Neural cell (in vitro differentiated cells): ENCODE data around the gene ARMH3. TPM values are rescaled to one million over a fixed set of nuclear protein-coding genes. Genes with fewer than 3 reads are reported as not detected.

Experiments
- H2AFZ ChIP-seq: fragments of 200-600, 300-800 bp; sonication (generic), shearing (Covaris generic); 2 replicates; pipeline ENCODE4 v1.6.0; 2014; ENCODE audit warnings: low read depth, mild to moderate bottlenecking, antibody characterized with exemption, low read length, moderate library complexity
- H3F3A ChIP-seq: fragments of 200-600 bp; shearing (Covaris generic); 2 replicates; pipeline ENCODE4 v1.6.1; 2016; ENCODE audit warnings: mild to moderate bottlenecking, moderate library complexity, mixed read lengths, antibody characterized with exemption, low read length; ENCODE audit not compliant: insufficient read depth, poor library complexity, severe bottlenecking
- H3K27ac ChIP-seq: fragments of 200-600, 300-800 bp; sonication (generic), shearing (Covaris generic); 2 replicates; pipeline ENCODE4 v1.5.1; 2014; ENCODE audit warnings: mild to moderate bottlenecking, low read length, moderate library complexity
- H3K27me3 ChIP-seq: fragments of 300-800, 200-600 bp; sonication (generic), shearing (Covaris generic); 2 replicates; pipeline ENCODE4 v1.6.0; 2014; ENCODE audit warnings: mild to moderate bottlenecking, low read depth, low read length, moderate library complexity; ENCODE audit not compliant: insufficient read depth
- H3K36me3 ChIP-seq: fragments of 300-800, 200-600 bp; sonication (generic), shearing (Covaris generic); 2 replicates; pipeline ENCODE4 v1.5.1; 2014; ENCODE audit warnings: mild to moderate bottlenecking, antibody characterized with exemption, low read length, moderate library complexity; ENCODE audit not compliant: insufficient read depth
- H3K4me2 ChIP-seq: fragments of 300-800, 200-600 bp; sonication (generic), shearing (Covaris generic); 2 replicates; pipeline ENCODE4 v1.6.0; 2014; ENCODE audit warnings: mild to moderate bottlenecking, low read length
- H3K4me3 ChIP-seq: fragments of 300-800, 200-600 bp; sonication (generic), shearing (Covaris generic); 2 replicates; pipeline ENCODE4 v1.5.1; 2014; ENCODE audit warnings: mild to moderate bottlenecking, low read length, moderate library complexity
- H3K79me2 ChIP-seq: fragments of 200-600 bp; shearing (Covaris generic); replicated peaks from 2 replicates; pipeline ENCODE4 v1.6.0; 2014; ENCODE audit warnings: mild to moderate bottlenecking, low read length, moderate library complexity; ENCODE audit not compliant: insufficient read depth
- H3K9ac ChIP-seq: fragments of 300-800, 200-600 bp; sonication (generic), shearing (Covaris generic); 2 replicates; pipeline ENCODE4 v1.6.1; 2016; ENCODE audit warnings: mild to moderate bottlenecking, low read length, mixed read lengths
- H3K9me2 ChIP-seq: fragments of 200-600 bp; shearing (Covaris generic); 2 replicates; pipeline ENCODE4 v1.6.1; 2016; ENCODE audit warnings: mild to moderate bottlenecking, low read length, mixed read lengths; ENCODE audit not compliant: insufficient read depth
- H3K9me3 ChIP-seq: fragments of 200-600, 300-800 bp; sonication (generic), shearing (Covaris generic); 2 replicates; pipeline ENCODE4 v1.6.1; 2016; ENCODE audit warnings: mild to moderate bottlenecking, mixed run types, low read length, moderate library complexity, mixed read lengths
- H4K20me1 ChIP-seq: fragments of 200-600 bp; shearing (Covaris generic); 2 replicates; pipeline ENCODE4 v1.6.1; 2016; ENCODE audit warnings: mild to moderate bottlenecking, mixed run types; ENCODE audit not compliant: insufficient read depth
- EP300 ChIP-seq: fragments of 450-650 bp; conservative IDR thresholded peaks from 2 replicates; pipeline ENCODE4 v1.6.1; 2014; ENCODE audit warnings: antibody characterized with exemption, mild to moderate bottlenecking, moderate library complexity; ENCODE audit not compliant: poor library complexity, severe bottlenecking
- EZH2 ChIP-seq: fragments of 200-600, 300-800 bp; shearing (Covaris generic), sonication (generic); IDR thresholded peaks from 2 replicates; pipeline ENCODE4 v1.6.1; 2014; ENCODE audit warnings: antibody characterized with exemption, low read length, borderline replicate concordance, mild to moderate bottlenecking; ENCODE audit not compliant: insufficient read depth, poor library complexity, severe bottlenecking
- MXI1 ChIP-seq: fragments of 450-650 bp; conservative IDR thresholded peaks from 2 replicates; pipeline ENCODE4 v1.6.1; 2014; ENCODE audit warnings: antibody characterized with exemption, mild to moderate bottlenecking; ENCODE audit not compliant: poor library complexity, severe bottlenecking
- POLR2AphosphoS5 ChIP-seq: IDR thresholded peaks from 2 replicates; pipeline ENCODE4 v1.6.1; 2012
- RAD21 ChIP-seq: fragments of 450-650 bp; conservative IDR thresholded peaks from 2 replicates; pipeline ENCODE4 v1.6.1; 2014; ENCODE audit warnings: antibody characterized with exemption, mild to moderate bottlenecking, moderate library complexity
- SMC3 ChIP-seq: fragments of 450-650 bp; conservative IDR thresholded peaks from 2 replicates; pipeline ENCODE4 v1.6.1; 2014; ENCODE audit warnings: antibody characterized with exemption, mild to moderate bottlenecking, moderate library complexity; ENCODE audit not compliant: poor library complexity
- TAF1 ChIP-seq: IDR thresholded peaks from 2 replicates; pipeline ENCODE4 v1.6.1; 2012; ENCODE audit warnings: low read depth
- polyA plus RNA-seq: library from polyadenylated mRNA; depleted of rRNA; stranded (reverse); fragments of >200 nt; gene quantifications from 2 replicates; pipeline ENCODE4 v1.2.3, GENCODE V29; 2014
- TF ChIP-seq, protein P1 (sequence below): fragments of 450-650 bp; IDR thresholded peaks from 2 replicates; pipeline ENCODE4 v1.5.1; 2014; ENCODE audit warnings: antibody characterized with exemption, mild to moderate bottlenecking, moderate library complexity; ENCODE audit not compliant: poor library complexity, severe bottlenecking
- TF ChIP-seq, protein P2 (sequence below): IDR thresholded peaks from 2 replicates; pipeline ENCODE4 v1.6.1; 2012; ENCODE audit warnings: borderline replicate concordance

The ARMH3 gene
- polyA plus RNA-seq, 1 donor from 2014 or later = 13.4 TPM

DNA sequence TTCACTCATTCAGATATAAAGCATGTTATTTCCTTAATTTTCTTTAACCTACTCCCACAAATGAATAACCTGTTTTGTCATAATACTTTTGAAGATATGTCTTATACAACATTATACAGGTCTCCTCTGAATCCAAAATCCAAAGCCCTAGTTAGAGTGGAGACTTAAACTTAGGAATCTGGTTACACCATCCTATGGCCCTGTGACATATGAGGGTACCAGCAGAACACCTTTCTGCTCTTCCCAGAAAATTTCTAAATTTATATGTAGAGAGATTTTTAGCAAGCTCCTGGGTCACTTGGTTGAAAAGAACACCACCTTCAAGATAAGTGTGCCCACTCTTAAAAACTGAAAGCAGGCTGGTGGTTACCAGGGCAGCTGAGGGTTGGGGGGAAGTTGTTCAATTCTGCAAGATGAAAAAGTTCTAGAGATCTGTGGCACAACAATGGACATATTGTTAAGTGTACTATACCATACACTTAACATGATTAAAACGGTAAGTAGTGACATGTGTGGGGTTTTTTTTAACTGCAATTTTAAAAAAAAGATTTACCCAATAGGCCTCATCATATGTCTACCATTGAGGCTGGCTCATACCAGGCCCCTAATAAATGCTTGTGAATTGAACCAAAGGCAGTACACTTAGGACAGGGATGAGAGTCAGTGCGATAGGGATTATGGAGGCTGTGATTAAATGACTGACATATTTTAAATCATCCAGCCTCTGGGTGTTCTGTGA lies 174.8 kb downstream of the ARMH3 start:
- Histone ChIP-seq H3F3A (no peaks in the 10 kb centered on the region), H3K9ac (no peak overlapping the region), H3K27ac (no peak overlapping the region), H3K4me3 (no peak overlapping the region), H3K27me3 (no peaks in the 10 kb centered on the region), H3K4me2 (no peak overlapping the region), H2AFZ (no peak overlapping the region), H3K79me2 (no peaks in the 10 kb centered on the region), H3K36me3 (no peaks in the 10 kb centered on the region), H3K9me3 (no peaks in the 10 kb centered on the region), H4K20me1 (no peaks in the 10 kb centered on the region), H3K9me2 (no peaks in the 10 kb centered on the region)
- TF ChIP-seq SMC3 (no peak), RAD21 (no peak), TAF1 (no peak), POLR2AphosphoS5 (no peak), EP300 (no peak), MXI1 (no peak), EZH2 (no peak)
- TF ChIP-seq, protein P1, sequence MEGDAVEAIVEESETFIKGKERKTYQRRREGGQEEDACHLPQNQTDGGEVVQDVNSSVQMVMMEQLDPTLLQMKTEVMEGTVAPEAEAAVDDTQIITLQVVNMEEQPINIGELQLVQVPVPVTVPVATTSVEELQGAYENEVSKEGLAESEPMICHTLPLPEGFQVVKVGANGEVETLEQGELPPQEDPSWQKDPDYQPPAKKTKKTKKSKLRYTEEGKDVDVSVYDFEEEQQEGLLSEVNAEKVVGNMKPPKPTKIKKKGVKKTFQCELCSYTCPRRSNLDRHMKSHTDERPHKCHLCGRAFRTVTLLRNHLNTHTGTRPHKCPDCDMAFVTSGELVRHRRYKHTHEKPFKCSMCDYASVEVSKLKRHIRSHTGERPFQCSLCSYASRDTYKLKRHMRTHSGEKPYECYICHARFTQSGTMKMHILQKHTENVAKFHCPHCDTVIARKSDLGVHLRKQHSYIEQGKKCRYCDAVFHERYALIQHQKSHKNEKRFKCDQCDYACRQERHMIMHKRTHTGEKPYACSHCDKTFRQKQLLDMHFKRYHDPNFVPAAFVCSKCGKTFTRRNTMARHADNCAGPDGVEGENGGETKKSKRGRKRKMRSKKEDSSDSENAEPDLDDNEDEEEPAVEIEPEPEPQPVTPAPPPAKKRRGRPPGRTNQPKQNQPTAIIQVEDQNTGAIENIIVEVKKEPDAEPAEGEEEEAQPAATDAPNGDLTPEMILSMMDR = no peak
- TF ChIP-seq, protein P2, sequence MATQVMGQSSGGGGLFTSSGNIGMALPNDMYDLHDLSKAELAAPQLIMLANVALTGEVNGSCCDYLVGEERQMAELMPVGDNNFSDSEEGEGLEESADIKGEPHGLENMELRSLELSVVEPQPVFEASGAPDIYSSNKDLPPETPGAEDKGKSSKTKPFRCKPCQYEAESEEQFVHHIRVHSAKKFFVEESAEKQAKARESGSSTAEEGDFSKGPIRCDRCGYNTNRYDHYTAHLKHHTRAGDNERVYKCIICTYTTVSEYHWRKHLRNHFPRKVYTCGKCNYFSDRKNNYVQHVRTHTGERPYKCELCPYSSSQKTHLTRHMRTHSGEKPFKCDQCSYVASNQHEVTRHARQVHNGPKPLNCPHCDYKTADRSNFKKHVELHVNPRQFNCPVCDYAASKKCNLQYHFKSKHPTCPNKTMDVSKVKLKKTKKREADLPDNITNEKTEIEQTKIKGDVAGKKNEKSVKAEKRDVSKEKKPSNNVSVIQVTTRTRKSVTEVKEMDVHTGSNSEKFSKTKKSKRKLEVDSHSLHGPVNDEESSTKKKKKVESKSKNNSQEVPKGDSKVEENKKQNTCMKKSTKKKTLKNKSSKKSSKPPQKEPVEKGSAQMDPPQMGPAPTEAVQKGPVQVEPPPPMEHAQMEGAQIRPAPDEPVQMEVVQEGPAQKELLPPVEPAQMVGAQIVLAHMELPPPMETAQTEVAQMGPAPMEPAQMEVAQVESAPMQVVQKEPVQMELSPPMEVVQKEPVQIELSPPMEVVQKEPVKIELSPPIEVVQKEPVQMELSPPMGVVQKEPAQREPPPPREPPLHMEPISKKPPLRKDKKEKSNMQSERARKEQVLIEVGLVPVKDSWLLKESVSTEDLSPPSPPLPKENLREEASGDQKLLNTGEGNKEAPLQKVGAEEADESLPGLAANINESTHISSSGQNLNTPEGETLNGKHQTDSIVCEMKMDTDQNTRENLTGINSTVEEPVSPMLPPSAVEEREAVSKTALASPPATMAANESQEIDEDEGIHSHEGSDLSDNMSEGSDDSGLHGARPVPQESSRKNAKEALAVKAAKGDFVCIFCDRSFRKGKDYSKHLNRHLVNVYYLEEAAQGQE = no peak

DNA sequence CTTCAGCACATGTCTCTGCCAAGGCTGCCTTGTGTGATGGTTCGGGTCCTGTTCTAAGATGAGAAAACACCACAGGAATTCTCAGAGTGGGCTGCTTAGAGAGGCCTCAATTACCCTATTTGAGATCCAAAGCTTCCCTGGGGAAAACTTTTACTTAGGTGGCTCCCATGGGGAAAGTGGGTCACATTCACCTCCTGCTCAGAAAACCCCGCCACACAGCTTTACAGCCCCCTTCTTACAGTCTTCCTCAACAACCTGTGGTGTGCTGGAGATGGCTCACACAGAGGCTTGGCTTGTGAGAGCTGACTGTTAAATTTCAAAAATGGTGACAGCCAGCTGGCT lies 175.8 kb downstream of the ARMH3 start:
- Histone ChIP-seq H3K9me2 (no peaks in the 10 kb centered on the region), H3K4me3 (no peak overlapping the region), H4K20me1 (no peaks in the 10 kb centered on the region), H3K79me2 (no peaks in the 10 kb centered on the region), H3K27ac (no peak overlapping the region), H3F3A (no peaks in the 10 kb centered on the region), H2AFZ (no peak overlapping the region), H3K4me2 (no peak overlapping the region), H3K36me3 (no peaks in the 10 kb centered on the region), H3K27me3 (no peaks in the 10 kb centered on the region), H3K9ac (no peak overlapping the region), H3K9me3 (no peaks in the 10 kb centered on the region)
- no peak for TF ChIP-seq POLR2AphosphoS5
- no peak for TF ChIP-seq EZH2
- TF ChIP-seq, protein P1 = no peak
- TF ChIP-seq, protein P2 = no peak
- TF ChIP-seq RAD21 = no peak
- TF ChIP-seq EP300 = no peak
- TF ChIP-seq TAF1 = no peak
- no peak for TF ChIP-seq SMC3
- no peak for TF ChIP-seq MXI1
